Spleen (tissue), 11 donors: ENCODE data around the gene MRPL38. TPM values are rescaled to one million over a fixed set of nuclear protein-coding genes. Genes with fewer than 3 reads are reported as not detected.
"Not testable (repeated sequence)": the region's sequence is repeated elsewhere in the genome, so short reads cannot be mapped to it uniquely, and the experiment has no call there.

Source experiments
- DNase-seq: peaks from one replicate; pipeline ENCODE4 v3.0.0-alpha.2; 2020
- H3K27ac ChIP-seq, 8 donors: fragments of 200-600 bp; sonication (generic) in 7 of 8; 1 replicate in 4 of 8; 2 replicates in 4 of 8; pipeline versions ENCODE4 v1.5.0 to v1.8.0; 2016 to 2021; ENCODE audit warnings: inconsistent platforms in 4 of 8, mild to moderate bottlenecking in 4 of 8, moderate library complexity in 1 of 8
- H3K27me3 ChIP-seq, 7 donors: fragments of 200-600 bp; sonication (generic) in 6 of 7; replicated peaks in 1 of 7; 1 replicate in 4 of 7; 2 replicates in 3 of 7; pipeline versions ENCODE4 v1.5.0 to v1.8.0; 2016 to 2021; ENCODE audit warnings: inconsistent platforms in 3 of 7, mild to moderate bottlenecking in 1 of 7
- H3K36me3 ChIP-seq, 6 donors: fragments of 200-600 bp; sonication (generic) in 5 of 6; 1 replicate in 4 of 6; 2 replicates in 2 of 6; pipeline versions ENCODE4 v1.5.0 to v1.8.0; 2016 to 2021; ENCODE audit warnings: inconsistent platforms in 2 of 6
- H3K4me1 ChIP-seq, 6 donors: fragments of 200-600 bp; sonication (generic) in 5 of 6; 1 replicate in 3 of 6; 2 replicates in 3 of 6; pipeline versions ENCODE4 v1.5.0 to v1.8.0; 2016 to 2021; ENCODE audit warnings: inconsistent platforms in 3 of 6
- H3K4me3 ChIP-seq, 8 donors: fragments of 200-600 bp; sonication (generic) in 7 of 8; 1 replicate in 4 of 8; 2 replicates in 4 of 8; pipeline versions ENCODE4 v1.5.0 to v1.8.0; 2016 to 2021; ENCODE audit warnings: inconsistent platforms in 4 of 8, mild to moderate bottlenecking in 4 of 8, moderate library complexity in 2 of 8
- H3K9me3 ChIP-seq, 8 donors: fragments of 200-600 bp; sonication (generic) in 7 of 8; 1 replicate in 4 of 8; 2 replicates in 4 of 8; pipeline versions ENCODE4 v1.5.0 to v1.8.0; 2016 to 2021; ENCODE audit warnings: inconsistent platforms in 4 of 8
- POLR2A ChIP-seq, 3 donors: fragments of 450-650 bp; IDR thresholded peaks; one replicate each; pipeline ENCODE4 v1.5.1; 2017; ENCODE audit warnings: antibody characterized with exemption in 3 of 3, mild to moderate bottlenecking in 1 of 3
- POLR2AphosphoS5 ChIP-seq, 3 donors: sonication (generic); formaldehyde crosslinking; IDR thresholded peaks; one replicate each; pipeline ENCODE4 v1.5.1; 2017; ENCODE audit warnings: antibody characterized with exemption in 3 of 3
- WGBS, 5 donors: extraction: QIAGEN DNeasy Blood & Tissue Kit in 3 of 5; methylation state at CpG; one replicate each; pipeline versions ENCODE4 v1.1.5 to v1.1.7; 2013 to 2018; 5-methylcytosine and 5-hydroxymethylcytosine counted together
- intact Hi-C: fragments of 100-400 bp; cut with DNase I; formaldehyde crosslinking; loops from one replicate; pipeline ENCODE4 v1.15.0; 2023; ENCODE audit warnings: low total_unique reads
- polyA plus RNA-seq, 3 donors: library from polyadenylated mRNA; stranded (reverse); fragments of 200-250 nt; gene quantifications; one replicate each; pipeline ENCODE4 v1.2.1, GENCODE V29; 2013
- total RNA-seq, 7 donors: library from RNA; depleted of rRNA in 3 of 7; stranded (reverse); fragments of >200 nt in 3 of 7; fragmentation: NEBNext Ultra II Directional in 4 of 7; extraction: Animal tissue kit (Norgen Biotek cat#: 25700) in 4 of 7; gene quantifications; one replicate each; pipeline versions ENCODE4 v1.1.0 to v1.2.1, GENCODE V29; 2016 to 2021
- TF ChIP-seq, protein P1 (sequence below), 11 experiments: fragments of 200-600 bp in 7 of 11; fragments of 450-650 bp in 4 of 11; sonication (generic) in 4 of 11; IDR thresholded peaks in 8 of 11; conservative IDR thresholded peaks in 3 of 11; 1 replicate in 7 of 11; 2 replicates in 4 of 11; pipeline versions ENCODE4 v1.4.0 to v1.8.0; 2016 to 2021; ENCODE audit warnings: antibody characterized with exemption in 11 of 11, inconsistent platforms in 4 of 11, mild to moderate bottlenecking in 1 of 11
- donor health status: healthy with polysubstance abuse.
- donor health status: DM: no; HTN: no; CAD: no; lungs with moderate emphysema.
- donor health status: DM: no; HTN: no; CAD: no.
- donor health status: Bipolar disorder and iron deficiency.
- donor health status: healthy.
- donor health status: DM: no; HTN: no; CAD: no.
- donor health status: DM: yes; HTN: yes; CAD: no.

The MRPL38 gene
- total and polyA plus RNA-seq, 10 donors, result 40.1 to 90.6 (median 76.6) TPM

DNA sequence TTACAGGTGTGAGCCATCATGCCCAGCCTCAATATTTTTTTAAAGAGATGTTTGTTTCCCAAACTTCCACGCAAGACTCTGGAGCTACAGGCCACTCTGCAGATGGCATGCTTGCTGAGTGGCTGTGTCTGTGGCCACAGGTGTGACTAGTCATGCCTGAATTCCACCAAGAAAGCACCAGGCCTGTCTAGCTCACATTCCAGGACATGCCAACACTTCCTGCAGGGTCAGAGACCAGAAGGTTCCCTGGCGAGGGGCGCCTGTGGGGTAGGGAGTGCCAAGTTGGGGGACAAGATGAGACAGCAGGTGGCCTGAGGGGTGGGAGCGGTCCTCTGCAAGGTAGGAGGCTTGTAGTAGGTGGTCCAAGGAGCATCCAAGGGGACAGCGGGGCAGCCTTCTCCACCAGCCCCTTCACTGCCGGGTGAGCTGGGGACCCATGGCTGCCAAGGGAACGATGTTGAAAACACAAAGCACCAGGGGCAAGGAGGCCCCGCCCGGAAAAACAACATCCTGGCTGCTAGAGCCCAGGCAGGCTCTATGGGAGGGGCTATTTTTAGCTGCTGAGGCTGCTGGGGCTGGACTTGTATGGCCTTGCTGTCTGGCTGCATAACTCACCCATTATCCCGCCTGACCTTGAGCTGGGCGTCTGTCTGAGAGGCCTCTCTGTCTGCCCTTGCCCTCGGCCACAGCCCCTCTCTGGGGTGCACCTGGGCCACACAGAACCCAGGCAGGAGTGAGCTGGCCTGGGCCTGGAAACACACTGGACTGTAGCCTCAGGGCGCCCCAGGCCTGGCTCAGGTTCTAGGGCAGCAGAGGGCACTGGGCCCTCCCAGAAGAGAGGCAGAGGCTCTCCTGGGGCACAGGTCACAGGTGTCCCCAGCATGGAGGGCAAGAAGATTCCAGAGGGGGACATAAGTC is 32.0 kb downstream of the MRPL38 start:
- H3K27ac ChIP-seq, result peak overlapping the region; percentile 33 to 92 (median 73)
- intact Hi-C loops, result no loop called here
- H3K27me3 ChIP-seq, result peaks cover 0 to 17% (median 0%) of the 10 kb centered on the region in 7 donors
- H3K36me3 ChIP-seq, result peaks cover 0 to 36% (median 11%) of the 10 kb centered on the region in 6 donors
- TF ChIP-seq POLR2AphosphoS5 (IDR thresholded peaks at IDR 0.05) (peak; percentile 58 to 79 (median 71)), POLR2A (IDR thresholded peaks at IDR 0.05) (no peak)
- TF ChIP-seq, protein P1, sequence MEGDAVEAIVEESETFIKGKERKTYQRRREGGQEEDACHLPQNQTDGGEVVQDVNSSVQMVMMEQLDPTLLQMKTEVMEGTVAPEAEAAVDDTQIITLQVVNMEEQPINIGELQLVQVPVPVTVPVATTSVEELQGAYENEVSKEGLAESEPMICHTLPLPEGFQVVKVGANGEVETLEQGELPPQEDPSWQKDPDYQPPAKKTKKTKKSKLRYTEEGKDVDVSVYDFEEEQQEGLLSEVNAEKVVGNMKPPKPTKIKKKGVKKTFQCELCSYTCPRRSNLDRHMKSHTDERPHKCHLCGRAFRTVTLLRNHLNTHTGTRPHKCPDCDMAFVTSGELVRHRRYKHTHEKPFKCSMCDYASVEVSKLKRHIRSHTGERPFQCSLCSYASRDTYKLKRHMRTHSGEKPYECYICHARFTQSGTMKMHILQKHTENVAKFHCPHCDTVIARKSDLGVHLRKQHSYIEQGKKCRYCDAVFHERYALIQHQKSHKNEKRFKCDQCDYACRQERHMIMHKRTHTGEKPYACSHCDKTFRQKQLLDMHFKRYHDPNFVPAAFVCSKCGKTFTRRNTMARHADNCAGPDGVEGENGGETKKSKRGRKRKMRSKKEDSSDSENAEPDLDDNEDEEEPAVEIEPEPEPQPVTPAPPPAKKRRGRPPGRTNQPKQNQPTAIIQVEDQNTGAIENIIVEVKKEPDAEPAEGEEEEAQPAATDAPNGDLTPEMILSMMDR (IDR thresholded peaks at IDR 0.05 in 8 of 11, conservative IDR thresholded peaks at IDR 0.05 in 3 of 11), result no peak
- peak; percentile 86 for DNase-seq
- no peak overlapping the region for H3K4me3 ChIP-seq
- H3K9me3 ChIP-seq, result no peaks in the 10 kb centered on the region
- peaks cover 32 to 56% (median 54%) of the 10 kb centered on the region in 6 donors for H3K4me1 ChIP-seq
- 46 to 60% (median 52%) methylated on average over 12 to 13 of the region's 13 CpGs for WGBS, 5 donors

- H3K9me3 ChIP-seq, intact Hi-C loops, H3K4me3 ChIP-seq, H3K27me3 ChIP-seq, DNase-seq: not testable (repeated sequence)
- WGBS, 5 donors, result 84 to 93% (median 90%) methylated on average over 10 of the region's 10 CpGs
- peak overlapping the region in 2 of 8 donors; percentile 57 to 62 for H3K27ac ChIP-seq
- peaks cover 13 to 33% (median 31%) of the 10 kb centered on the region in 6 donors for H3K4me1 ChIP-seq
- peaks cover 0 to 22% (median 11%) of the 10 kb centered on the region in 6 donors for H3K36me3 ChIP-seq
Observed at GRCh38 chr17:75870228-75870627, 34.5 kb downstream of the MRPL38 start.

GRCh38 chr17:75869282-75870141 is 35.2 kb downstream of the MRPL38 start:
- no peak for TF ChIP-seq POLR2AphosphoS5 (IDR thresholded peaks at IDR 0.05)
- TF ChIP-seq, protein P1 (IDR thresholded peaks at IDR 0.05 in 8 of 11, conservative IDR thresholded peaks at IDR 0.05 in 3 of 11), result no peak
- TF ChIP-seq POLR2A (IDR thresholded peaks at IDR 0.05), result no peak
- Histone ChIP-seq H3K27me3 (no peaks in the 10 kb centered on the region), H3K36me3 (peaks cover 0 to 15% (median 8%) of the 10 kb centered on the region in 6 donors), H3K27ac (peak overlapping the region in 3 of 8 donors; percentile 1 to 62 (median 57)), H3K4me1 (peaks cover 13 to 33% (median 31%) of the 10 kb centered on the region in 6 donors), H3K4me3 (no peak overlapping the region), H3K9me3 (no peaks in the 10 kb centered on the region)
- 66 to 88% (median 74%) methylated on average over 22 to 23 of the region's 23 CpGs for WGBS, 5 donors
- intact Hi-C loops, result no loop called here
- DNase-seq, result no peak

GRCh38 chr17:75868730-75869281 is 35.9 kb downstream of the MRPL38 start:
- H3K27me3 ChIP-seq, intact Hi-C loops, H3K4me3 ChIP-seq, H3K36me3 ChIP-seq, DNase-seq, H3K9me3 ChIP-seq: not testable (repeated sequence)
- Histone ChIP-seq H3K27ac (peak overlapping the region in 1 of 8 donors; percentile 62), H3K4me1 (peaks cover 18 to 33% (median 32%) of the 10 kb centered on the region in 6 donors)
- 92 to 96% (median 95%) methylated on average over 12 of the region's 12 CpGs for WGBS, 5 donors

GRCh38 chr17:75865404-75866188 is 39.1 kb downstream of the MRPL38 start:
- H3K9me3 ChIP-seq, intact Hi-C loops, DNase-seq, H3K36me3 ChIP-seq, H3K4me3 ChIP-seq, H3K27me3 ChIP-seq: not testable (repeated sequence)
- Histone ChIP-seq H3K4me1 (peaks cover 9 to 38% (median 29%) of the 10 kb centered on the region in 6 donors), H3K27ac (peak overlapping the region in 6 of 8 donors; percentile 60 to 77 (median 68))
- 81 to 90% (median 86%) methylated on average over 16 to 17 of the region's 17 CpGs for WGBS, 5 donors

DNA sequence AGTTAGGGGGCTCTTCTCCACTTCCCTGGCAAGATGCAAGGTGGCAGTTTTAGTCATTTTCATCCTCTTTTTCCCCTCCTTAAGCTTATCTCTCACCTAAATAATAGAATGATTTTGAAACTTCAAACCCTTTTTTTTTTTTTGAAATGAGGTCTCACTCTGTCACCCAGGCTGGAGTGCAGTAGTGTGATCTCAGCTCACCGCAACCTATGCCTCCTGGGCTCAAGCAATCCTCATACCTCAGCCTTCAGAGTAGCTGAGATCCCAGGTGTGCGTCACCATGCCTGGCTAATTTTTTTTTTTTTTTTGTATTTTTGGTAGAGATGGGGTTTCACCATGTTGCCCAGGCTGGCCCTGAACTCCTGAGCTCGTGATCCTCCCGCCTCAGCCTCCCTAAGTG is 39.8 kb downstream of the MRPL38 start:
- DNase-seq, H3K36me3 ChIP-seq, H3K9me3 ChIP-seq, H3K4me3 ChIP-seq, H3K27me3 ChIP-seq, intact Hi-C loops: not testable (repeated sequence)
- 70 to 87% (median 78%) methylated on average over 4 of the region's 4 CpGs for WGBS, 5 donors
- Histone ChIP-seq H3K4me1 (peaks cover 9 to 41% (median 29%) of the 10 kb centered on the region in 6 donors), H3K27ac (peak overlapping the region; percentile 60 to 77 (median 65))
